Nephron progenitor cell (in vitro differentiated cells): ENCODE measurements around the gene NUP210.

Experiments
- DNase-seq: peaks from one replicate; pipeline ENCODE4 v3.0.0; 2021
- H3K27ac Mint-ChIP-seq: 2 replicates; pipeline ENCODE4 v1.8.0; 2021; ENCODE audit warnings: mild to moderate bottlenecking, moderate library complexity, mixed read lengths
- H3K27me3 Mint-ChIP-seq: 2 replicates; pipeline ENCODE4 v1.8.0; 2021; ENCODE audit warnings: mild to moderate bottlenecking, low read depth, mixed read lengths; ENCODE audit not compliant: poor library complexity
- H3K36me3 Mint-ChIP-seq: 2 replicates; pipeline ENCODE4 v1.8.0; 2021; ENCODE audit warnings: low read depth, mixed read lengths
- H3K4me1 Mint-ChIP-seq: 2 replicates; pipeline ENCODE4 v1.8.0; 2021; ENCODE audit warnings: mixed read lengths
- H3K4me3 Mint-ChIP-seq: 2 replicates; pipeline ENCODE4 v1.8.0; 2021; ENCODE audit warnings: mild to moderate bottlenecking, moderate library complexity, mixed read lengths
- H3K9me3 Mint-ChIP-seq: 2 replicates; pipeline ENCODE4 v1.8.0; 2021; ENCODE audit warnings: mild to moderate bottlenecking, moderate library complexity, mixed read lengths
- TF ChIP-seq, protein P1 (sequence below): fragments of 200-600 bp; sonication (generic); IDR thresholded peaks from 2 replicates; pipeline ENCODE4 v1.5.0; 2021; ENCODE audit warnings: antibody characterized with exemption

Gene NUP210

DNA sequence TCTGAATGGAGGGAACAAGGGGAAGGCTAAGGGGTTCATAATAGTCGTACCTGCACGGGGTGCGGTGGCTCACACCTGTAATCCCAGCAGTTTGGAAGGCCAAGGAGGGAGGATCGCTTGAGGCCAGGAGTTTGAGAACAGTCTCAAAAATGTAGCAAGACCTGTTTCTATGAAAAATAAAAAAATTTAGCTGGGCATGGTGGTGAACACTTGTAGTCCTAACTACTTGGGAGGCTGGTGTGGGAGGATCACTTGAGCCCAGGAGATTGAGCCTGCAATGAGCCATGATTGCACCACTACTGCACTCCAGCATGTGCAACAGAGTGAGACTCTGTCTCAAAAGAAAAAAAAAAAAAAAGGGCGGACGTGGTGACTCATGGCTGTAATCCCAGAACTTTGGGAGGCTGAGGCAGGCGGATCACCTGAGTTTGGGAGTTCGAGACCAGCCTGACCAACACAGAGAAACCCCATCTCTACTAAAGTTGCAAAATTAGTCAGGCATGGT, 42.1 kb upstream of the NUP210 start:
- no peak overlapping the region for H3K4me3 Mint-ChIP-seq
- peaks cover 32% of the 10 kb centered on the region for H3K4me1 Mint-ChIP-seq
- H3K9me3 Mint-ChIP-seq = no peaks in the 10 kb centered on the region
- peaks cover 9% of the 10 kb centered on the region for H3K27me3 Mint-ChIP-seq
- DNase-seq = no peak
- H3K27ac Mint-ChIP-seq = no peak overlapping the region
- TF ChIP-seq, protein P1, sequence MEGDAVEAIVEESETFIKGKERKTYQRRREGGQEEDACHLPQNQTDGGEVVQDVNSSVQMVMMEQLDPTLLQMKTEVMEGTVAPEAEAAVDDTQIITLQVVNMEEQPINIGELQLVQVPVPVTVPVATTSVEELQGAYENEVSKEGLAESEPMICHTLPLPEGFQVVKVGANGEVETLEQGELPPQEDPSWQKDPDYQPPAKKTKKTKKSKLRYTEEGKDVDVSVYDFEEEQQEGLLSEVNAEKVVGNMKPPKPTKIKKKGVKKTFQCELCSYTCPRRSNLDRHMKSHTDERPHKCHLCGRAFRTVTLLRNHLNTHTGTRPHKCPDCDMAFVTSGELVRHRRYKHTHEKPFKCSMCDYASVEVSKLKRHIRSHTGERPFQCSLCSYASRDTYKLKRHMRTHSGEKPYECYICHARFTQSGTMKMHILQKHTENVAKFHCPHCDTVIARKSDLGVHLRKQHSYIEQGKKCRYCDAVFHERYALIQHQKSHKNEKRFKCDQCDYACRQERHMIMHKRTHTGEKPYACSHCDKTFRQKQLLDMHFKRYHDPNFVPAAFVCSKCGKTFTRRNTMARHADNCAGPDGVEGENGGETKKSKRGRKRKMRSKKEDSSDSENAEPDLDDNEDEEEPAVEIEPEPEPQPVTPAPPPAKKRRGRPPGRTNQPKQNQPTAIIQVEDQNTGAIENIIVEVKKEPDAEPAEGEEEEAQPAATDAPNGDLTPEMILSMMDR = no peak
- no peaks in the 10 kb centered on the region for H3K36me3 Mint-ChIP-seq

DNA sequence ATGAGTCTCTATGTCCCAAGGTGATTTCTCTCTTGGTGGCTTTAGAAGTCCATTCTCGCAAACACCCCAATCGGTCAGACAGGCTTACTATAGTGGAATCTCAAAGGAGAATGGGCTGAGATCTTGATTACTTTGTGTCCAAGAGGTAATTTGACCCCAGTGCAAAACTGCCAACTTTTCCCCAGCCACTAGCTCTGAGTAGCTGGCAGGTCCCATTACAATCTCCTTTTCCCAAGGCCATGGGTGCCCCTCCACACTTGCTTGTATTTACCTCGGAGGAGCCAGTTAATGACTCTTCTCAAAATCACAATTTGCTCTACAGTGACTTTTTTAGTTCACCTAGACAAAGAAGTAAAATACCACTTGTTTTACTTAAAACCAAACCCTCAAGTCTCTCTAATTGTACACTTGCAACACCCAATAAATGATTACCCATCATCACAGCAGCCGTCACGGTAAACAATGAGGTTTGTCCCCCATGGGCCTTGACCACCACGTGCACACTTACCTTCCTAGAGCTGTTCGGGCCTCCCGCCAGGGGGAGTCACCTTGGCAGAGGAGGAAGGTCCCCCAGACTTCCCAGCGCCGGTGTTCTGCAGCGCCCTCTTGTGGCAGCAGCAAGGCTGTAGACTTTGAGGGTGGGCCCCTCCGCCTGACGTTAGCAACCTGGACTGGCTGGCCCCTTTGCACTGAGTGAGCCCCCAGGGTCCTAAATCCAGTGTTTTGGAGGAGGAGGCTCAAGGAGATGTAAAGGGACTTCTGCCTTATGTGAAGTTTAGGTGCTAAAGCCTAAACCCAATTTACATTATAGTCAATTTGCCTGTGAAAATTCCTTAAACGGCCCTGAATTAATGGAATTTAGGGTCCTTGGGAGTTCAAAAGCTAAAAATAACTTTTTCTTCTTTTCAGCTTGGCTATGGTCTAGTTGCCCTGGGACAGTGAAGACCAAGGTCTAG, 41.3 kb upstream of the NUP210 start:
- H3K4me3 Mint-ChIP-seq = no peak overlapping the region
- no peak overlapping the region for H3K27ac Mint-ChIP-seq
- DNase-seq = peak; percentile 84
- TF ChIP-seq, protein P1 = peak; percentile 76
- H3K4me1 Mint-ChIP-seq = peaks cover 32% of the 10 kb centered on the region
- H3K9me3 Mint-ChIP-seq = no peaks in the 10 kb centered on the region
- peaks cover 6% of the 10 kb centered on the region for H3K27me3 Mint-ChIP-seq
- H3K36me3 Mint-ChIP-seq = no peaks in the 10 kb centered on the region

DNA sequence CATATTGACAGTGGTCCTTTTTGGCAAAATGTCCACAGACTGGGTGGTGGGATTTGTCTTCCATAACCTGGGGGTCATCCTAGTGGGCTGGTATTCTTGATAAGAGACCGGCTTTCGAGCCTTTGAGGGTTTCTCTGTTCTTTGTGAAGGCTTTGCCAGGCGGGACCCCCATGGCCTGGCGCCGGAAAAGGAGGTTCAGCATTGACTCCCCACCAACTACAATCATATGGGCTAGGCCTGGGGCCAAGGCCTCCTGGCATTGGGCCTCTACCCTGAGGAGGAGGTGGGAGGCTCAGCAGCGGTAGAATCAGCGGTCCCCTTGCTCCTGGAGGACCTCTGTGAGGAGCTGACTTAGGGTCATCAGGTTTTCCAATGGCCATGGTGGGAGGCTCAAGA, 40.2 kb upstream of the NUP210 start:
- TF ChIP-seq, protein P1 = no peak
- Mint-ChIP-seq H3K4me1 (peaks cover 35% of the 10 kb centered on the region), H3K9me3 (no peaks in the 10 kb centered on the region), H3K27ac (no peak overlapping the region), H3K36me3 (no peaks in the 10 kb centered on the region), H3K27me3 (peaks cover 6% of the 10 kb centered on the region), H3K4me3 (no peak overlapping the region)
- no peak for DNase-seq

DNA sequence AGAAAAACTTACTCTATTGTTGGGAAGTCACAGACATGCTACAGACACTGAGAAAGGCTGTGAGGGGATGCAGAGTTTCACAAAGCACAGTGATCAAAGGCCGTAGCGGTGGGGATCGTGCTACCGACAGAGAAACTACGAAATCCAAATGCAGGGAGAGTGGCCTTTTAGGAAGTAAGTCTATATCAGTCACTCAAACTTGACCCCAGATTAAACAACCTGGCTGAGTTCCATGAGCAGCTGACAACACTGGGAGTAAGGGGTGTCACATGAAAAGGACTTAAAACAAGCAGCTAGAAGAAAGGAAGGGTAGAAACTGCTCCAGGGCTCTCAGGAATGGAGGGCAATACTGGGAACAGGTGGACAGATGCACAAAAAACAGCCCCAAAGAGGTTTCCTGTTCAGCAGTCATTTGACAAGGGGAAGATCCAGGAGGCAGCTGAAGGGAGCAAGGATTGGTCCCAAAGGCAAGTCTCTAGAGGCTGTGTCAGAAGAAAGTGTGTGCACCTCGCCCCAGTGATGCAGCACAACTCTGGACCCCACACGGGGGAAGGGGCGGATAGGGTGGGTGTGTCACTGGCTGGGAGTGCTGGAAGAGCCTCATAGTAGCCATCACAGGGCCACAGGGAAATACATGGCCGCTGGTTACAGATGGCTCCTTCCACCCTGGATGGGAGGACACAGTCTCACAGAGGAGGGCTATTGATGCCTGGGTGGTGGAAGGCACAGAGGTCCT, 39.7 kb upstream of the NUP210 start:
- H3K36me3 Mint-ChIP-seq = no peaks in the 10 kb centered on the region
- peaks cover 6% of the 10 kb centered on the region for H3K27me3 Mint-ChIP-seq
- H3K27ac Mint-ChIP-seq = no peak overlapping the region
- DNase-seq = no peak
- no peak overlapping the region for H3K4me3 Mint-ChIP-seq
- peaks cover 35% of the 10 kb centered on the region for H3K4me1 Mint-ChIP-seq
- TF ChIP-seq, protein P1 = no peak
- no peaks in the 10 kb centered on the region for H3K9me3 Mint-ChIP-seq

DNA sequence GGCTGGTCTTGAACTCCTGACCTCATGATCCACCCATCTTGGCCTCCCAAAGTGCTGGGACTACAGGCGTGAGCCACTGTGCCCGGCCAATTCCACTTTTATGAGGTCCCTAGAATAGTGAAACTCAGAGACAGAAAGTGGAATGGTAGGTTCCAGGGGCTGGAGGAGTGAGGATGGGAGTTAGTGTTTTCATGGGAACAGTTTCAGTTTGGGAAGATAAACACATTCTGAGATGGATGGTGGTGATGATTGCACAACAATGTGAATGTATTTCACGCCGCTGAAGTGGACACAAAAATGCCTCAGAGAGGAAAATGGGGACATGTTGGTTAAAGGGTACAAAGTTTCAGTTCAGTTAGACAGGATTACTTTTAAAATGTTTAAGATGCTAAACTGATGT, 37.5 kb upstream of the NUP210 start:
- Mint-ChIP-seq H3K4me1 (peaks cover 35% of the 10 kb centered on the region), H3K4me3 (no peak overlapping the region), H3K27ac (no peak overlapping the region), H3K36me3 (no peaks in the 10 kb centered on the region), H3K9me3 (no peaks in the 10 kb centered on the region), H3K27me3 (peaks cover 6% of the 10 kb centered on the region)
- DNase-seq = no peak
- TF ChIP-seq, protein P1 = no peak
